ENCODE measurements around the gene LRP2BP. TPM values are rescaled to one million over a fixed set of nuclear protein-coding genes. Genes with fewer than 3 reads are reported as not detected.

LRP2BP gene
- total and polyA plus RNA-seq, 3 experiments from 2014 or later, result 0.35 to 0.59 (median 0.42) TPM

DNA sequence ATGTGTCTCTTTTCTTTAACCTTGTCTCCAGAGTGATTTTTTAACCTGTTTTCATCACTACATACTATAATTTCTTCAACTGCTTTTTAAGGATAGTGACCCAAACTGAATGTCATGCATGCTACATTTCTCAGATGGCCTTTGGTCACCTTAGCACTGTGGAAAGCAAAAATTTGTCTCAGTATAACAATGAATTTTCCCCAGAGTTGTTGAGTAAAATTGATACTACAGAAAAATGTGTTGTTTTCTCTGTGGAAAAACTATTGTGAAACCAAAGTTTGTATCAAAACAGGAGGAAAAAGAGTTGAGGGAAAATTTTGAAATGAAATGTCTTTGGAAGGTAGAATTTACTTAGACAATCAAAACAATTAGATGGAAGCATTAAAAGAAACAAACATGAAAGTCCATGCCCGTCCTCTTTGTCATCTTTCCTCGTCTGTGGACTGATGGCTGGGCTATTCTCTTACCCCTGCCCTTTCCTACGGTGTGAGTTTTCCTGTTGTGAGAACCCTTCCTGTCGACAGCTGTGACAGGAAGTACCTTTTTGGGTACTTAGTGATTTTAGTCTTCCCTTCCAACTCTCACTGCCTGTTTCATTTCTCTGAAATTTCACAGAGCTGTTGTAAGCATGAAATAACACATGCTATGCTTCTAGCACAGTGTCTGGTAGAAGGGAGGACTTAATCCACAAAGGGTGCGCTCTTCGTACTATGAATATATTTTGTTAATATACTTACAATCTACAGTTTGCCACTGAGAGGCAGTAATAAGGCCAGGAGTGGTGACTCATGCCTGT, 50.8 kb downstream of the LRP2BP start:
- peaks cover 19 to 60% (median 36%) of the 10 kb centered on the region in 3 donors for H3K36me3 Mint-ChIP-seq
- no peaks in the 10 kb centered on the region for H3K9me3 Mint-ChIP-seq
- peak overlapping the region in 7 of 8 donors; percentile 23 to 88 (median 61) for H3K27ac Mint-ChIP-seq
- H3K27me3 Mint-ChIP-seq, result no peaks in the 10 kb centered on the region
- Histone ChIP-seq H3K27me3 (ENCODE audit: insufficient read depth, low read length, poor library complexity, severe bottlenecking) (no peaks in the 10 kb centered on the region), H3K4me1 (ENCODE audit: insufficient read depth, low read length) (peaks cover 10% of the 10 kb centered on the region), H3K36me3 (ENCODE audit: insufficient read depth, low read length) (no peaks in the 10 kb centered on the region), H3K27ac (ENCODE audit: low read depth, low read length) (no peak overlapping the region), H3K4me3 (ENCODE audit: low read length) (no peak overlapping the region), H3K9me3 (ENCODE audit: low read length) (no peaks in the 10 kb centered on the region)
- H3K4me3 Mint-ChIP-seq, result peak overlapping the region in 2 of 7 donors; percentile 23 to 56
- no peak for DNase-seq
- peaks cover 27 to 46% (median 38%) of the 10 kb centered on the region in 3 donors for H3K4me1 Mint-ChIP-seq
- ChIA-PET CTCF (interaction anchor here (1.2 kb wide), 1 partner anchor 46 kb away, joined by 3 read pairs; no protein-coding TSS in a partner anchor), POLR2A (no interaction called here)

GRCh38 chr4:185343726-185344581, 51.8 kb downstream of the LRP2BP start:
- Mint-ChIP-seq H3K27me3 (no peaks in the 10 kb centered on the region), H3K4me3 (no peak overlapping the region), H3K4me1 (peaks cover 29 to 50% (median 38%) of the 10 kb centered on the region in 3 donors), H3K9me3 (no peaks in the 10 kb centered on the region), H3K36me3 (peaks cover 26 to 56% (median 31%) of the 10 kb centered on the region in 3 donors), H3K27ac (peak overlapping the region in 4 of 8 donors; percentile 61 to 88 (median 71))
- H3K9me3 ChIP-seq (ENCODE audit: low read length), result no peaks in the 10 kb centered on the region
- ChIA-PET POLR2A (no interaction called here), CTCF (interaction anchor here (1.0 kb wide), 1 partner anchor 14 kb away, joined by 3 read pairs; no protein-coding TSS in a partner anchor)
- no peak overlapping the region for H3K4me3 ChIP-seq (ENCODE audit: low read length)
- no peak for DNase-seq
- H3K27ac ChIP-seq (ENCODE audit: low read depth, low read length), result no peak overlapping the region
- H3K27me3 ChIP-seq (ENCODE audit: insufficient read depth, low read length, poor library complexity, severe bottlenecking), result no peaks in the 10 kb centered on the region
- no peaks in the 10 kb centered on the region for H3K36me3 ChIP-seq (ENCODE audit: insufficient read depth, low read length)
- H3K4me1 ChIP-seq (ENCODE audit: insufficient read depth, low read length), result peaks cover 10% of the 10 kb centered on the region

DNA sequence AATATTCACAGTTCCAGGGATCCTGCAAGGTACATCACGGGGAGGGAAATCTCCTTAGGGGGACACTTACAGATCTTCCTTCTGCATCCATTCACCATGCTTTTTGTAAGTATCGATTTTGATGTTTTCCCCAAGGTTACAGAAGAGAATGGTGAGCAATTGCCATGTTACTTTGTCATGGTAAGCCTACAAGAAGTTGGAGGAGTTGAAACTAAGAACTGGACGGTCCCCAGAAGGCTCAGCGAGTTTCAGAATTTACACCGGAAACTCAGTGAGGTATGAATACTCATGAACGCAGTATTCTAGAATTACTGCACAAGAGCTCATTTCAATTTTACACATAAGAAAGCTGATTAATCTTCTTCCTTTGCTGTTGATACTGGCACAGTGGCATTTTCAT, 53.9 kb downstream of the LRP2BP start:
- ChIA-PET POLR2A (no interaction called here), CTCF (no interaction called here)
- Histone ChIP-seq H3K27me3 (ENCODE audit: insufficient read depth, low read length, poor library complexity, severe bottlenecking) (no peaks in the 10 kb centered on the region), H3K4me3 (ENCODE audit: low read length) (no peak overlapping the region), H3K4me1 (ENCODE audit: insufficient read depth, low read length) (peaks cover 10% of the 10 kb centered on the region), H3K9me3 (ENCODE audit: low read length) (no peaks in the 10 kb centered on the region), H3K27ac (ENCODE audit: low read depth, low read length) (no peak overlapping the region), H3K36me3 (ENCODE audit: insufficient read depth, low read length) (no peaks in the 10 kb centered on the region)
- Mint-ChIP-seq H3K27me3 (no peaks in the 10 kb centered on the region), H3K27ac (peak overlapping the region in 2 of 8 donors; percentile 30 to 43), H3K4me1 (peaks cover 29 to 50% (median 38%) of the 10 kb centered on the region in 3 donors), H3K9me3 (no peaks in the 10 kb centered on the region), H3K4me3 (peak overlapping the region in 5 of 7 donors; percentile 32 to 61 (median 49)), H3K36me3 (peaks cover 17 to 48% (median 26%) of the 10 kb centered on the region in 3 donors)
- no peak for DNase-seq

DNA sequence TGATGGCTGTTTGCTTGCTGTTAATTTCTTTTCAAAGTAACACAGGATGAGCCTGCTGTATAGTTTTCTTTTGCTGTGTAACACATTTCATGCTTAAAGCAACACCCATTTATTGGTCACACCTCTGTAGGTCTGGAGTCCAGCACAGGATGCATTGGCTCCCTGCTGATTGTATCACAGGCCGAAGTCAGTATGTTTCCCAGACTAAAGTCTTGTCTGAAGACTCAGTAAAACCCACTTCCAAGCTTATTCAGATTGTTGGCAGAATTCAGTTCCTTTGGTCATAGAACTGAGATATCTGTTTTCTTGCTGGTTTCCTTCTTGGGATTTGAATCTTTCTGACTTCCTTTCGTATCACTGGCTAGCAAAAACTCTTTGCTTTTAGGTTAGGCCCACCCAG, 54.3 kb downstream of the LRP2BP start:
- POLR2A ChIA-PET, result no interaction called here
- H3K36me3 Mint-ChIP-seq, result peaks cover 16 to 45% (median 28%) of the 10 kb centered on the region in 3 donors
- no peaks in the 10 kb centered on the region for H3K27me3 ChIP-seq (ENCODE audit: insufficient read depth, low read length, poor library complexity, severe bottlenecking)
- CTCF ChIA-PET, result no interaction called here
- H3K27me3 Mint-ChIP-seq, result no peaks in the 10 kb centered on the region
- peaks cover 29 to 50% (median 38%) of the 10 kb centered on the region in 3 donors for H3K4me1 Mint-ChIP-seq
- H3K4me1 ChIP-seq (ENCODE audit: insufficient read depth, low read length), result peaks cover 10% of the 10 kb centered on the region
- no peaks in the 10 kb centered on the region for H3K36me3 ChIP-seq (ENCODE audit: insufficient read depth, low read length)
- no peaks in the 10 kb centered on the region for H3K9me3 Mint-ChIP-seq
- DNase-seq, result no peak
- peak overlapping the region in 1 of 8 donors; percentile 43 for H3K27ac Mint-ChIP-seq
- H3K9me3 ChIP-seq (ENCODE audit: low read length), result no peaks in the 10 kb centered on the region
- peak overlapping the region in 2 of 7 donors; percentile 32 to 49 for H3K4me3 Mint-ChIP-seq
- H3K4me3 ChIP-seq (ENCODE audit: low read length), result no peak overlapping the region
- H3K27ac ChIP-seq (ENCODE audit: low read depth, low read length), result no peak overlapping the region

- DNase-seq, result no peak
- ChIA-PET CTCF (no interaction called here), POLR2A (no interaction called here)
- Histone ChIP-seq H3K27ac (ENCODE audit: low read depth, low read length) (no peak overlapping the region), H3K36me3 (ENCODE audit: insufficient read depth, low read length) (no peaks in the 10 kb centered on the region), H3K27me3 (ENCODE audit: insufficient read depth, low read length, poor library complexity, severe bottlenecking) (no peaks in the 10 kb centered on the region), H3K4me1 (ENCODE audit: insufficient read depth, low read length) (peaks cover 4% of the 10 kb centered on the region), H3K9me3 (ENCODE audit: low read length) (no peaks in the 10 kb centered on the region), H3K4me3 (ENCODE audit: low read length) (no peak overlapping the region)
- Mint-ChIP-seq H3K36me3 (peaks cover 17 to 48% (median 27%) of the 10 kb centered on the region in 3 donors), H3K9me3 (no peaks in the 10 kb centered on the region), H3K4me1 (peaks cover 26 to 46% (median 33%) of the 10 kb centered on the region in 3 donors), H3K27me3 (no peaks in the 10 kb centered on the region), H3K27ac (peak overlapping the region in 1 of 8 donors; percentile 45), H3K4me3 (no peak overlapping the region)
These were observed 55.8 kb downstream of the LRP2BP start for GRCh38 chr4:185339941-185340340.

DNA sequence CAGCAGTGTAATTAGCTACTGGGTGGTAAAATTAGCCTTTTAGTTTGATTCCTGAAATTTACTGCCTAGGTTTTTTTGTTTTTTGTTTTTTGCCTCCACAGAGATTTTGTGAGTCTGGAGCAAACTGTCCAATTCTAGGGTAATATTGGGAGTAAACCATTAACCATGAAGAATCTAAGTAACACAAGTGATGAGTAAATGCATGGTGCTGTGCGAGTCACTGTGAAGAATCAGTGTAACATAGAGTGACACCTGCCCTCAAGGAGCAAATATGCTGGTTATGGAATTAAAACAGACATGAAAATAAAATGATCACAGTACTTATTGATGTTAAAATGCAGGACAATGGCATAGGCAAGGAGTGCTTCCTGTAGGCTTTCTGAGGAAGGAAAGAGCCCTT, 60.1 kb downstream of the LRP2BP start:
- Mint-ChIP-seq H3K4me3 (no peak overlapping the region), H3K27ac (no peak overlapping the region), H3K4me1 (peaks cover 0 to 11% (median 3%) of the 10 kb centered on the region in 3 donors), H3K36me3 (peaks cover 17 to 36% (median 21%) of the 10 kb centered on the region in 3 donors), H3K9me3 (no peaks in the 10 kb centered on the region), H3K27me3 (no peaks in the 10 kb centered on the region)
- CTCF ChIA-PET, result no interaction called here
- Histone ChIP-seq H3K36me3 (ENCODE audit: insufficient read depth, low read length) (no peaks in the 10 kb centered on the region), H3K4me1 (ENCODE audit: insufficient read depth, low read length) (no peaks in the 10 kb centered on the region), H3K9me3 (ENCODE audit: low read length) (no peaks in the 10 kb centered on the region), H3K4me3 (ENCODE audit: low read length) (no peak overlapping the region), H3K27ac (ENCODE audit: low read depth, low read length) (no peak overlapping the region), H3K27me3 (ENCODE audit: insufficient read depth, low read length, poor library complexity, severe bottlenecking) (no peaks in the 10 kb centered on the region)
- POLR2A ChIA-PET, result no interaction called here
- DNase-seq, result no peak

DNA sequence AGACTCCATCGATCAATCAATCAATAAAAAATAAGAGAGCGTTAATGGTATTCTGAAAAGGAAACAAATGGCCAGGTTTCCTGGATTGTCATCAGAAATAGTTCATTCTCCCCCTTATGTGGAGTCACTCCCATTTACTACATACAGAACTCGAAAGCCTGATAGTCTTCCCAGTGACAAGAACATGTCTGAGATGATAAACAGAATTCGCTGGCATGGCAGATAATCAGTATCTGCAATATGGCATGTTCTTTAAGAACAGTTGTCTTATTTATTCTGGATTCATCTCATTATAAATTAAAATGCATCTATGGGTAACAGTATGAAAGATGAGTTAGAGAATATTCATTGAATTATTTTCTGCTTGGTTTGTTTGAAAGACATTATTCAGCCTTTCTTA, 61.4 kb downstream of the LRP2BP start:
- H3K9me3 Mint-ChIP-seq, result no peaks in the 10 kb centered on the region
- Histone ChIP-seq H3K4me3 (ENCODE audit: low read length) (no peak overlapping the region), H3K27me3 (ENCODE audit: insufficient read depth, low read length, poor library complexity, severe bottlenecking) (no peaks in the 10 kb centered on the region), H3K36me3 (ENCODE audit: insufficient read depth, low read length) (no peaks in the 10 kb centered on the region), H3K9me3 (ENCODE audit: low read length) (no peaks in the 10 kb centered on the region), H3K27ac (ENCODE audit: low read depth, low read length) (no peak overlapping the region), H3K4me1 (ENCODE audit: insufficient read depth, low read length) (no peaks in the 10 kb centered on the region)
- H3K27ac Mint-ChIP-seq, result no peak overlapping the region
- CTCF ChIA-PET, result no interaction called here
- H3K4me1 Mint-ChIP-seq, result no peaks in the 10 kb centered on the region
- peaks cover 17 to 34% (median 19%) of the 10 kb centered on the region in 3 donors for H3K36me3 Mint-ChIP-seq
- no peak overlapping the region for H3K4me3 Mint-ChIP-seq
- H3K27me3 Mint-ChIP-seq, result no peaks in the 10 kb centered on the region
- POLR2A ChIA-PET, result no interaction called here
- DNase-seq, result no peak
